GM18907 (cell line): ENCODE results near the gene GPR180.

Experiments used
- ATAC-seq: cut with Tn5 transposase; IDR thresholded peaks from one replicate; pipeline ENCODE4 v1.9.1; 2021; ENCODE audit warnings: mild to moderate bottlenecking, moderate library complexity; ENCODE audit not compliant: unreplicated experiment

Gene GPR180

GRCh38 chr13:94640721-94641120, 39.1 kb downstream of the GPR180 start:
- no peak for ATAC-seq

- ATAC-seq = no peak
Measured at GRCh38 chr13:94641409-94641941, 39.8 kb downstream of the GPR180 start.

- ATAC-seq = peak; percentile 52
Measured at GRCh38 chr13:94646904-94647303, 45.2 kb downstream of the GPR180 start.

GRCh38 chr13:94656176-94656575, 54.5 kb downstream of the GPR180 start:
- ATAC-seq = no peak

GRCh38 chr13:94656766-94657165, 55.1 kb downstream of the GPR180 start:
- ATAC-seq = peak; percentile 83

GRCh38 chr13:94657167-94657566, 55.5 kb downstream of the GPR180 start:
- ATAC-seq = peak; percentile 19

GRCh38 chr13:94658926-94659597, 57.4 kb downstream of the GPR180 start:
- no peak for ATAC-seq

- ATAC-seq = no peak
Measured at GRCh38 chr13:94659598-94659946, 57.9 kb downstream of the GPR180 start.

- ATAC-seq = no peak
Measured at GRCh38 chr13:94660695-94661326, 59.2 kb downstream of the GPR180 start.

GRCh38 chr13:94661406-94661805, 59.7 kb downstream of the GPR180 start:
- no peak for ATAC-seq

- ATAC-seq = no peak
Measured at GRCh38 chr13:94662274-94662945, 60.8 kb downstream of the GPR180 start.

GRCh38 chr13:94664889-94665288, 63.2 kb downstream of the GPR180 start:
- no peak for ATAC-seq

GRCh38 chr13:94666065-94666464, 64.4 kb downstream of the GPR180 start:
- no peak for ATAC-seq

- ATAC-seq = no peak
Measured at GRCh38 chr13:94667190-94667589, 65.5 kb downstream of the GPR180 start.

- ATAC-seq = no peak
Measured at GRCh38 chr13:94672400-94672799, 70.7 kb downstream of the GPR180 start.

- ATAC-seq = no peak
Measured at GRCh38 chr13:94673851-94674250, 72.2 kb downstream of the GPR180 start.

GRCh38 chr13:94674609-94675348, 73.1 kb downstream of the GPR180 start:
- ATAC-seq = peak; percentile 79

- ATAC-seq = no peak
Measured at GRCh38 chr13:94677799-94678198, 76.1 kb downstream of the GPR180 start.

- no peak for ATAC-seq
Measured at GRCh38 chr13:94678845-94679244, 77.2 kb downstream of the GPR180 start.

GRCh38 chr13:94679614-94680013, 78.0 kb downstream of the GPR180 start:
- no peak for ATAC-seq

- ATAC-seq = no peak
Measured at GRCh38 chr13:94682229-94682628, 80.6 kb downstream of the GPR180 start.
